H9 (cell line): Measurements from ENCODE around the gene TMEM271. TPM values are rescaled to one million over a fixed set of nuclear protein-coding genes. Genes with fewer than 3 reads are reported as not detected.

Source experiments
- DNase-seq: peaks from one replicate; pipeline ENCODE4 v3.0.0-alpha.2; 2017
- H2AFZ ChIP-seq: one replicate; pipeline ENCODE4 v1.6.1; 2013; ENCODE audit warnings: mild to moderate bottlenecking, low read length, control low read depth, moderate library complexity
- H2AK5ac ChIP-seq: 2 replicates; pipeline ENCODE4 v1.6.1; 2013; ENCODE audit warnings: low read length, control low read depth, mixed read lengths; ENCODE audit not compliant: insufficient read length
- H2BK120ac ChIP-seq: one replicate; pipeline ENCODE4 v1.6.1; 2013; ENCODE audit warnings: low read depth, mild to moderate bottlenecking, low read length, control low read depth, inconsistent platforms; ENCODE audit not compliant: poor library complexity, severe bottlenecking
- H2BK12ac ChIP-seq: 2 replicates; pipeline ENCODE4 v1.6.1; 2013; ENCODE audit warnings: low read length, control low read depth, mixed read lengths, low read depth; ENCODE audit not compliant: insufficient read length
- H2BK15ac ChIP-seq: 2 replicates; pipeline ENCODE4 v1.6.1; 2013; ENCODE audit warnings: low read depth, low read length, control low read depth
- H2BK20ac ChIP-seq: one replicate; pipeline ENCODE4 v1.6.1; 2013; ENCODE audit warnings: low read depth, mild to moderate bottlenecking, low read length, control low read depth, inconsistent platforms; ENCODE audit not compliant: poor library complexity, severe bottlenecking
- H2BK5ac ChIP-seq: 2 replicates; pipeline ENCODE4 v1.6.1; 2013; ENCODE audit warnings: low read length, control low read depth, mixed read lengths; ENCODE audit not compliant: insufficient read length
- H3K14ac ChIP-seq: 2 replicates; pipeline ENCODE4 v1.6.1; 2013; ENCODE audit warnings: low read length, control low read depth; ENCODE audit not compliant: insufficient read depth
- H3K18ac ChIP-seq: 2 replicates; pipeline ENCODE4 v1.6.1; 2013; ENCODE audit warnings: low read depth, mild to moderate bottlenecking, mixed read lengths, low read length, control low read depth; ENCODE audit not compliant: insufficient read length
- H3K23ac ChIP-seq: 2 replicates; pipeline ENCODE4 v1.6.1; 2013; ENCODE audit warnings: low read length, control low read depth, mixed read lengths, low read depth; ENCODE audit not compliant: insufficient read length
- H3K23me2 ChIP-seq: 2 replicates; pipeline ENCODE4 v1.6.1; 2013; ENCODE audit warnings: low read depth, mild to moderate bottlenecking, mixed read lengths, low read length, control low read depth; ENCODE audit not compliant: insufficient read length, poor library complexity, severe bottlenecking
- H3K27ac ChIP-seq: 2 replicates; pipeline ENCODE4 v1.5.1; 2013; ENCODE audit warnings: low read length, control low read depth, mixed read lengths, low read depth; ENCODE audit not compliant: insufficient read length
- H3K27me3 ChIP-seq: 2 replicates; pipeline ENCODE4 v1.6.1; 2013; ENCODE audit warnings: low read length, control low read depth, inconsistent platforms; ENCODE audit not compliant: insufficient read depth
- H3K4ac ChIP-seq: 2 replicates; pipeline ENCODE4 v1.6.1; 2013; ENCODE audit warnings: low read depth, mild to moderate bottlenecking, control low read depth, inconsistent platforms, low read length, moderate library complexity
- H3K4me1 ChIP-seq: 2 replicates; pipeline ENCODE4 v1.6.1; 2013; ENCODE audit warnings: low read length, control low read depth, inconsistent platforms; ENCODE audit not compliant: insufficient read depth
- H3K4me2 ChIP-seq: 2 replicates; pipeline ENCODE4 v1.6.1; 2013; ENCODE audit warnings: low read length, control low read depth, mixed read lengths; ENCODE audit not compliant: insufficient read length, insufficient read depth
- H3K56ac ChIP-seq: 2 replicates; pipeline ENCODE4 v1.6.1; 2013; ENCODE audit warnings: low read depth, mild to moderate bottlenecking, mixed read lengths, low read length, control low read depth; ENCODE audit not compliant: insufficient read length
- H3K79me1 ChIP-seq: 2 replicates; pipeline ENCODE4 v1.6.1; 2013; ENCODE audit warnings: low read depth, mild to moderate bottlenecking, moderate library complexity, low read length, control low read depth, inconsistent platforms; ENCODE audit not compliant: insufficient read depth, poor library complexity, severe bottlenecking
- H3K79me2 ChIP-seq: 2 replicates; pipeline ENCODE4 v1.6.1; 2013; ENCODE audit warnings: low read length, control low read depth, inconsistent platforms; ENCODE audit not compliant: insufficient read depth
- H3K9ac ChIP-seq: 2 replicates; pipeline ENCODE4 v1.6.1; 2013; ENCODE audit warnings: low read length, control low read depth, mixed read lengths; ENCODE audit not compliant: insufficient read length; ENCODE audit errors: extremely low read depth
- H3K9me3 ChIP-seq: one replicate; pipeline ENCODE4 v1.6.1; 2013; ENCODE audit warnings: low read depth, low read length, inconsistent platforms; ENCODE audit not compliant: control insufficient read depth
- H3T11ph ChIP-seq: one replicate; pipeline ENCODE4 v1.6.1; 2013; ENCODE audit warnings: mild to moderate bottlenecking, low read length, control low read depth, inconsistent platforms
- H4K20me1 ChIP-seq: one replicate; pipeline ENCODE4 v1.6.1; 2013; ENCODE audit not compliant: control insufficient read depth, insufficient read length, insufficient read depth
- H4K5ac ChIP-seq: 2 replicates; pipeline ENCODE4 v1.6.1; 2013; ENCODE audit warnings: low read depth, mild to moderate bottlenecking, mixed read lengths, low read length, control low read depth; ENCODE audit not compliant: insufficient read length
- H4K8ac ChIP-seq: replicated peaks from 2 replicates; pipeline ENCODE4 v1.6.1; 2013; ENCODE audit warnings: low read length, control low read depth, mixed read lengths, low read depth; ENCODE audit not compliant: insufficient read length
- H4K91ac ChIP-seq: 2 replicates; pipeline ENCODE4 v1.6.1; 2013; ENCODE audit warnings: low read depth, mild to moderate bottlenecking, moderate library complexity, mixed read lengths, low read length, control low read depth; ENCODE audit not compliant: insufficient read length
- H3K27ac Mint-ChIP-seq, 3 experiments: 2 replicates in 2 of 3; 3 replicates in 1 of 3; pipeline ENCODE4 v1.8.0; 2020 to 2021; ENCODE audit warnings: mixed read lengths in 3 of 3, mild to moderate bottlenecking in 1 of 3, moderate library complexity in 1 of 3
- H3K27me3 Mint-ChIP-seq: 2 replicates; pipeline ENCODE4 v1.8.0; 2021; ENCODE audit warnings: low read depth, mild to moderate bottlenecking, moderate library complexity, mixed read lengths
- H3K36me3 Mint-ChIP-seq, 3 experiments: 2 replicates in 2 of 3; 3 replicates in 1 of 3; pipeline ENCODE4 v1.8.0; 2020 to 2021; ENCODE audit warnings: low read depth in 3 of 3, mixed read lengths in 3 of 3; ENCODE audit not compliant: insufficient read depth in 1 of 3
- H3K4me1 Mint-ChIP-seq, 2 experiments: 2 replicates each; pipeline ENCODE4 v1.8.0; 2020; ENCODE audit warnings: mixed read lengths in 2 of 2
- H3K4me3 Mint-ChIP-seq, 2 experiments: 2 replicates in 1 of 2; 3 replicates in 1 of 2; pipeline ENCODE4 v1.8.0; 2020 to 2021; ENCODE audit warnings: mild to moderate bottlenecking in 2 of 2, mixed read lengths in 2 of 2, moderate library complexity in 1 of 2
- H3K9me3 Mint-ChIP-seq, 2 experiments: 2 replicates in 1 of 2; 3 replicates in 1 of 2; pipeline ENCODE4 v1.8.0; 2020; ENCODE audit warnings: mild to moderate bottlenecking in 2 of 2, mixed read lengths in 2 of 2, moderate library complexity in 1 of 2
- WGBS: extraction: QIAGEN DNeasy Blood & Tissue Kit; methylation state at CpG from one replicate; pipeline ENCODE4 v1.1.7; 2013; ENCODE audit warnings: missing lambda C conversion rate, low lambda C conversion rate, mixed read lengths; ENCODE audit not compliant: insufficient read length; ENCODE audit errors: extremely low coverage; 5-methylcytosine and 5-hydroxymethylcytosine counted together
- total RNA-seq: library from RNA; stranded (reverse); gene quantifications from 2 replicates; pipeline ENCODE4 v1.2.1, GENCODE V29; 2021
- TF ChIP-seq, protein P1 (sequence below): fragments of 200-600 bp; sonication (generic); conservative IDR thresholded peaks from 3 replicates; pipeline ENCODE4 v1.8.0; 2021; ENCODE audit warnings: antibody characterized with exemption, mild to moderate bottlenecking

TMEM271 gene
- total RNA-seq, 1 experiment from 2014 or later = 0.09 TPM

GRCh38 chr4:537436-538264, 38.4 kb downstream of the TMEM271 start:
- DNase-seq = no peak
- Histone ChIP-seq H2BK5ac (no peak overlapping the region), H4K20me1 (no peaks in the 10 kb centered on the region), H3K9me3 (no peaks in the 10 kb centered on the region), H3K9ac (no peak overlapping the region), H3K79me2 (no peaks in the 10 kb centered on the region), H2BK12ac (no peak overlapping the region), H4K91ac (no peak overlapping the region), H3K23ac (no peak overlapping the region), H3T11ph (no peak overlapping the region), H3K56ac (no peak overlapping the region), H3K4me1 (no peaks in the 10 kb centered on the region), H3K79me1 (no peaks in the 10 kb centered on the region), H3K14ac (no peak overlapping the region), H3K4ac (no peak overlapping the region), H2AK5ac (no peak overlapping the region), H3K23me2 (no peaks in the 10 kb centered on the region), H2BK20ac (no peak overlapping the region), H3K27ac (no peak overlapping the region), H2BK15ac (no peak overlapping the region), H4K8ac (no peak overlapping the region), H2AFZ (no peak overlapping the region), H3K18ac (no peak overlapping the region), H2BK120ac (no peak overlapping the region), H3K4me2 (no peak overlapping the region), H3K27me3 (no peaks in the 10 kb centered on the region), H4K5ac (no peak overlapping the region)
- Mint-ChIP-seq H3K27me3 (no peaks in the 10 kb centered on the region), H3K27ac (no peak overlapping the region), H3K4me3 (no peak overlapping the region), H3K9me3 (no peaks in the 10 kb centered on the region), H3K36me3 (peaks cover 10 to 36% (median 24%) of the 10 kb centered on the region in 3 experiments), H3K4me1 (no peaks in the 10 kb centered on the region)
- no CpG with 5 or more reads among the region's 21 CpGs for WGBS
- TF ChIP-seq, protein P1, sequence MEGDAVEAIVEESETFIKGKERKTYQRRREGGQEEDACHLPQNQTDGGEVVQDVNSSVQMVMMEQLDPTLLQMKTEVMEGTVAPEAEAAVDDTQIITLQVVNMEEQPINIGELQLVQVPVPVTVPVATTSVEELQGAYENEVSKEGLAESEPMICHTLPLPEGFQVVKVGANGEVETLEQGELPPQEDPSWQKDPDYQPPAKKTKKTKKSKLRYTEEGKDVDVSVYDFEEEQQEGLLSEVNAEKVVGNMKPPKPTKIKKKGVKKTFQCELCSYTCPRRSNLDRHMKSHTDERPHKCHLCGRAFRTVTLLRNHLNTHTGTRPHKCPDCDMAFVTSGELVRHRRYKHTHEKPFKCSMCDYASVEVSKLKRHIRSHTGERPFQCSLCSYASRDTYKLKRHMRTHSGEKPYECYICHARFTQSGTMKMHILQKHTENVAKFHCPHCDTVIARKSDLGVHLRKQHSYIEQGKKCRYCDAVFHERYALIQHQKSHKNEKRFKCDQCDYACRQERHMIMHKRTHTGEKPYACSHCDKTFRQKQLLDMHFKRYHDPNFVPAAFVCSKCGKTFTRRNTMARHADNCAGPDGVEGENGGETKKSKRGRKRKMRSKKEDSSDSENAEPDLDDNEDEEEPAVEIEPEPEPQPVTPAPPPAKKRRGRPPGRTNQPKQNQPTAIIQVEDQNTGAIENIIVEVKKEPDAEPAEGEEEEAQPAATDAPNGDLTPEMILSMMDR = no peak
